BE2C (cell line): ENCODE data around the gene NR3C2.

Experiments used
- DNase-seq: peaks from one replicate; pipeline ENCODE4 v3.0.0-alpha.2; 2020
- H3K27me3 ChIP-seq: fragments of 250-450 bp; sonication (Bioruptor Pico); 2 replicates; pipeline ENCODE4 v1.5.1; 2020; ENCODE audit warnings: mild to moderate bottlenecking
- H3K36me3 ChIP-seq: fragments of 250-450 bp; sonication (Bioruptor Pico); 2 replicates; pipeline ENCODE4 v1.5.1; 2020; ENCODE audit warnings: mild to moderate bottlenecking
- H3K4me1 ChIP-seq: fragments of 250-450 bp; sonication (Bioruptor Pico); 2 replicates; pipeline ENCODE4 v1.5.1; 2020
- H3K4me3 ChIP-seq: 2 replicates; pipeline ENCODE4 v1.5.1; 2011; ENCODE audit warnings: low read depth, low read length
- H3K9me3 ChIP-seq: fragments of 250-450 bp; sonication (Bioruptor Pico); 2 replicates; pipeline ENCODE4 v1.5.1; 2020
- TF ChIP-seq, protein P1 (sequence below): IDR thresholded peaks from 2 replicates; pipeline ENCODE4 v1.5.1; 2012; ENCODE audit warnings: mild to moderate bottlenecking, low read depth, low read length

Gene NR3C2

DNA sequence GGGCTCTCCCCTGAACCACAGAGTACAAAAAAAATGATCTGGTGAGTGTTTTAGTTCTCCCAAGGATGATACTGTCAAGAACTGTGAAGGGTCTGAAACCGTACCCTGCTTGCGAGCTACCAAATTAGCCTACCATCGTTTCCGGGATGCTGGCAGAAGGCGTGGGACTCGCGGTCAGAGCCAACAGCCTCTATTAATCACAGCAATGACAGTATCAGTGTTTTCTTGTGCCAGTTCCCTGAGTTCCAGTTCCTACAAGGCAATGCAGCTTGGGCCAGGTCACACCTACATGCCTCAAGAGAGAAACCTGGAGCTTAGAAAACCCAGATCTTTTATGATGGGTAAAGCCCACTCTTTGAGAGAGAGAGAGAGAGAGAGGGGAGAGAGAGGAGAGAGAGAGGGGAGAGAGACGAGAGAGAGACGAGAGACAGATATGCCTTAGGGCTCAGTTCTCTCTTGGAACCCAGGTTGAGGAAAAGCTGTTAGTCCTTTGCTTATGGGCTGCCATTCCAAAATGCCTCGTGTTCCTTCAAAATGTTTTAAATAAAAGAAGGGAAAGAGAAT lies 382.5 kb downstream of the NR3C2 start:
- H3K27me3 ChIP-seq = no peaks in the 10 kb centered on the region
- peaks cover 21% of the 10 kb centered on the region for H3K4me1 ChIP-seq
- TF ChIP-seq, protein P1, sequence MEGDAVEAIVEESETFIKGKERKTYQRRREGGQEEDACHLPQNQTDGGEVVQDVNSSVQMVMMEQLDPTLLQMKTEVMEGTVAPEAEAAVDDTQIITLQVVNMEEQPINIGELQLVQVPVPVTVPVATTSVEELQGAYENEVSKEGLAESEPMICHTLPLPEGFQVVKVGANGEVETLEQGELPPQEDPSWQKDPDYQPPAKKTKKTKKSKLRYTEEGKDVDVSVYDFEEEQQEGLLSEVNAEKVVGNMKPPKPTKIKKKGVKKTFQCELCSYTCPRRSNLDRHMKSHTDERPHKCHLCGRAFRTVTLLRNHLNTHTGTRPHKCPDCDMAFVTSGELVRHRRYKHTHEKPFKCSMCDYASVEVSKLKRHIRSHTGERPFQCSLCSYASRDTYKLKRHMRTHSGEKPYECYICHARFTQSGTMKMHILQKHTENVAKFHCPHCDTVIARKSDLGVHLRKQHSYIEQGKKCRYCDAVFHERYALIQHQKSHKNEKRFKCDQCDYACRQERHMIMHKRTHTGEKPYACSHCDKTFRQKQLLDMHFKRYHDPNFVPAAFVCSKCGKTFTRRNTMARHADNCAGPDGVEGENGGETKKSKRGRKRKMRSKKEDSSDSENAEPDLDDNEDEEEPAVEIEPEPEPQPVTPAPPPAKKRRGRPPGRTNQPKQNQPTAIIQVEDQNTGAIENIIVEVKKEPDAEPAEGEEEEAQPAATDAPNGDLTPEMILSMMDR = no peak
- no peak overlapping the region for H3K4me3 ChIP-seq
- DNase-seq = no peak
- H3K36me3 ChIP-seq = no peaks in the 10 kb centered on the region
- H3K9me3 ChIP-seq = no peaks in the 10 kb centered on the region

DNA sequence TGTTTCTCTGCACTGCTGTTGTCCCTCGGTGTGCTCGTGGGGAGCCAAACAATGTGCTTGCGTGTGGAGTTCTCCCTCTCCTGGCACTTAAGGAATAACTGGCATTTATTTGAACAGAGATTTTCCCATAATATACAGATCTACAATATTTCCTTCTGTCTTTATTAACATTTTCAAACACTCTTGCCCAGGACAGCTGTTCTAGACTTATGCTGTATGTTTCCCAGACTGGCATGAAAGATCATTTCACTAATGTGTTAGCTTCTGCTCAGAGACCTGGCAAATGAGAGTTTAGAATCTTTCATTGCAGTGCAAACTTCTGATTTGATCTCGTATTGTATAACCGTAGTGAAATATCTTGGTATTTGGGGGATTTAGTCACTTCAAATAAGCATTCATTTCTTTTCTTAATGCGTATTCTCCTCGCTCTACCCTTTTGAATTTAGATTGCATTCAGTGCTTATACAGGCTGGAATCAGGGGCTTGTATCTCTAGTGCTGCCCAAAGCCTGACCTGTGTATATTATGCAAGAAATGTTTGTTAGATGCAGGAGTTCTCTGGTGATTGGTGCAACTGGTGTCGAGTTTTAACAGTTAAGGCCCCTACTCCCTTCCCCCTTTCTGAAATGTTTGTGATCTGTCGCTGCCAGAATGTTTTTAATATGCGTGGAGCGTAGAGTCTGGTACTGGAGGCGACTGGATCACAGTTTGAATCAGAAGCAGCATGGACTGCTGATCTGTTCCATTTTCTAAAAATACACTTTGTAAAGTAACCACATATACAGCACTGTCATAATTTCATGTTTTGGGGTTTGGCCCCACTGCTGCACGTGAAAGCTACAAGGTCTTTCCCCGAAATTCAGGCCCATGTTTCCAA lies 384.0 kb downstream of the NR3C2 start:
- peaks cover 33% of the 10 kb centered on the region for H3K4me1 ChIP-seq
- TF ChIP-seq, protein P1 = no peak
- no peaks in the 10 kb centered on the region for H3K27me3 ChIP-seq
- no peak overlapping the region for H3K4me3 ChIP-seq
- no peaks in the 10 kb centered on the region for H3K9me3 ChIP-seq
- H3K36me3 ChIP-seq = no peaks in the 10 kb centered on the region
- no peak for DNase-seq

DNA sequence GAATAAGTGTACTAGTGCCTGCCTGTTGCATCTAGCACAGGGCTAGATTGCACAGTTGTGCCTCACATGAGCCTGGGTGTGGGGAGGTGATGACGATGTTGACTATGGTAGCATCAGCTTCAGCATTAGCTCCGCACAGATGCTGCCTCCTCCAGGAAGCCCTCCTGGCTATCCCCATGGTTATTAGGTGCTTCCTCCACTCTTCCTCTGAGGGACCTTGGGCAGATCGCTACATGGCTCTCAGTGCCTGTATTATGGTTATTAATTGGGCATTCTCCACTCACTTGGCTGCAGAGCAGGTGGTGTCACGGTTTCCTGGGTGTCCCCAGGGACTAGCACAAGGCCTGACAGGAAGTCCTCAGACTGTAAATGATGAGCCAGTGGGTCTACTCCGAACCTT lies 384.7 kb downstream of the NR3C2 start:
- DNase-seq = no peak
- TF ChIP-seq, protein P1 = no peak
- Histone ChIP-seq H3K9me3 (no peaks in the 10 kb centered on the region), H3K36me3 (no peaks in the 10 kb centered on the region), H3K4me1 (peaks cover 36% of the 10 kb centered on the region), H3K27me3 (no peaks in the 10 kb centered on the region), H3K4me3 (no peak overlapping the region)

DNA sequence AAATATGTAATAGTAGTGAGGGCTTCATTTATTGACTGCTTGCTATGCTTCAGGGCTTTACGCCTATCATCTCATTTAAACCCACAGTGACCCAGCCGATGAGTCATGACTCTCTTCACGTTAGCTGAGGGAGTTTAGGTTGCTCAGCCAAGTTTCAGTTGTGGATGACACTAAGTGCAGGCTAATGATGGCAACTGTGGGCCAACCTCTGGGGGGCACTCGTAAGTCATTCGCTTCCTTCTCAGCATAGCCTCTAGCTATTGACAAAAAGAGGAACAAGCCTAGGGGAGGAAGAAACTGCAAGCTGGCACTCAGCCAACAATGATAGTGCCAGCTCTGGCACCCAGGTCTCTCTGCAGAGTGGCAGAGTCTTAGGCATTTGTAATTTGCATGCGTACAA lies 385.3 kb downstream of the NR3C2 start:
- no peaks in the 10 kb centered on the region for H3K9me3 ChIP-seq
- no peak for DNase-seq
- H3K4me3 ChIP-seq = no peak overlapping the region
- H3K36me3 ChIP-seq = no peaks in the 10 kb centered on the region
- TF ChIP-seq, protein P1 = 0 out of 2 replicates have a peak, but pooled peaks have one; percentile 28
- peaks cover 36% of the 10 kb centered on the region for H3K4me1 ChIP-seq
- no peaks in the 10 kb centered on the region for H3K27me3 ChIP-seq

DNA sequence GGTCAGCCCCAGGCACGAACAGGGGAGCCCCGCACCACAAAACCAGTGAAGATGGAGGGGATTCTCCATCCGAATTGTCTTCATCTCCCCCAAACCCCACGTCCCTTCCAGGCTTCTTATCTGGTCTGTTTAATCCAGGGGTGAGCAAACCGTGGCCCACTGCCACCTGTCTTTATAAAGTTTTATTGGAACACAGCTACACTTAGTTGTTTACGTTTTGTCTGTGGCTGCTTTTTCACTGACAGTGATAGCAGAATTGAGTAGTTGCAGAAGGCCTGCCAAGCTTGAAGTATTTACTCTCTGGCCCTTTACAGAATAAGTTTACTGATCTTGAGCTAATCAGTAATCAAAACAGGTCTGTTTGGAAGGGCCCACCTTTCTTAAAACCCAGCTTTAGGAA lies 386.4 kb downstream of the NR3C2 start:
- no peaks in the 10 kb centered on the region for H3K9me3 ChIP-seq
- peaks cover 36% of the 10 kb centered on the region for H3K4me1 ChIP-seq
- TF ChIP-seq, protein P1 = no peak
- DNase-seq = no peak
- H3K36me3 ChIP-seq = no peaks in the 10 kb centered on the region
- no peak overlapping the region for H3K4me3 ChIP-seq
- H3K27me3 ChIP-seq = no peaks in the 10 kb centered on the region

DNA sequence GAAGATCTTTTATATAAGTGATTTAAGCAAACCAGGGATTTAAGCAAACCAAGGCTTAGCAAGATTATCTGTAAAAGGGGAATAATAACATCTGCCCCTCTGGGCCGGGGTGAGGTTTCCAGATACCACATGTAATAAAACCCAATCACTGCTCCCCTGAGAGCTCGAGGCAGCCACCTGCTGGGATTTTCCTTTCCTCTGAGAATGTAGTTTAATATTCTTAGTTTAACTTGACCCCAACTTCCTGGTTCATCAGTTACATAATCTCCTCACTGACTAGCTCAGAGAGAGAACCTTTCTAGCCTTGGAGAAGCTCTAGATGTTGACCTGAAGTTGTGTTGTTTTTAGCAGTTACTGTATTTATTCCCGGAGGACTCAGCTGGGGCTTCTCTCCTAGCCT lies 387.9 kb downstream of the NR3C2 start:
- Histone ChIP-seq H3K27me3 (no peaks in the 10 kb centered on the region), H3K4me3 (no peak overlapping the region), H3K9me3 (no peaks in the 10 kb centered on the region), H3K36me3 (no peaks in the 10 kb centered on the region), H3K4me1 (peaks cover 36% of the 10 kb centered on the region)
- TF ChIP-seq, protein P1 = peak; percentile 7; the same call in 1 of the 2 replicates
- peak; percentile 56 for DNase-seq
